GM12892 (cell line): ENCODE data around the gene HK1.

Experiments
- POLR2A ChIP-seq: IDR thresholded peaks from 2 replicates; pipeline ENCODE4 v1.6.1; 2011; ENCODE audit warnings: low read depth, low read length, control low read depth
- POLR2AphosphoS5 ChIP-seq: IDR thresholded peaks from 2 replicates; pipeline ENCODE4 v1.6.1; 2011; ENCODE audit warnings: low read depth, low read length, control low read depth
- TAF1 ChIP-seq: IDR thresholded peaks from 2 replicates; pipeline ENCODE4 v1.6.1; 2011; ENCODE audit warnings: low read depth, mild to moderate bottlenecking, control low read depth, low read length, borderline replicate concordance

GRCh38 chr10:69338547-69339450 lies 60.5 kb downstream of the HK1 start:
- no peak for TF ChIP-seq POLR2AphosphoS5
- TF ChIP-seq TAF1: no peak
- no peak for TF ChIP-seq POLR2A
